ENCODE data around the gene PLAAT2. TPM values are rescaled to one million over a fixed set of nuclear protein-coding genes. Genes with fewer than 3 reads are reported as not detected.
A peak's percentile ranks its signal among the peaks of the same experiment; 100 is the strongest.

PLAAT2 gene
- total and polyA plus RNA-seq, 2 of the 13 experiments (the other 11 are each of a cell fraction or from before 2014, with no cell fraction given) = 0.22 TPM; not detected in 1

- peak; percentile 64 for TF ChIP-seq ARID5B (CRISPR knock-in tag; IDR thresholded peaks at IDR 0.05)
- no peak for TF ChIP-seq PHF5A (CRISPR knock-in tag; IDR thresholded peaks at IDR 0.05; ENCODE audit: low read depth, unreplicated experiment)
- peak in 1 of 2 experiments; percentile 84; a peak in 2 of 4 replicates for TF ChIP-seq ATF4 (CRISPR knock-in tag; IDR thresholded peaks at IDR 0.05)
- no peak for TF ChIP-seq ZNF224 (CRISPR knock-in tag; IDR thresholded peaks at IDR 0.05)
- no peak for TF ChIP-seq ZEB1 (IDR thresholded peaks at IDR 0.05; ENCODE audit: insufficient replicate concordance, low read depth)
- no peak for TF ChIP-seq ZNF562 (CRISPR knock-in tag; IDR thresholded peaks at IDR 0.05; ENCODE audit: borderline replicate concordance)
- no peak for TF ChIP-seq ZNF543 (CRISPR knock-in tag; IDR thresholded peaks at IDR 0.05)
- TF ChIP-seq PAF1 (CRISPR knock-in tag; IDR thresholded peaks at IDR 0.05) = no peak
- no peak for TF ChIP-seq TERF1 (CRISPR knock-in tag; IDR thresholded peaks at IDR 0.05)
- no peak for TF ChIP-seq ZBTB2 (CRISPR knock-in tag; IDR thresholded peaks at IDR 0.05; ENCODE audit: low read depth)
- no peak for TF ChIP-seq NR3C1 (CRISPR knock-in tag; IDR thresholded peaks at IDR 0.05)
- TF ChIP-seq CEBPB (IDR thresholded peaks at IDR 0.05; ENCODE audit: borderline replicate concordance, low read depth, low read length) = peak; percentile 86
- no peak for TF ChIP-seq ZNF24 (IDR thresholded peaks at IDR 0.05)
- no peak for TF ChIP-seq ZNF225 (CRISPR knock-in tag; IDR thresholded peaks at IDR 0.05)
- TF ChIP-seq MED1 (CRISPR knock-in tag; IDR thresholded peaks at IDR 0.05) = no peak
- TF ChIP-seq ZNF510 (CRISPR knock-in tag; IDR thresholded peaks at IDR 0.05; ENCODE audit: low read depth) = no peak
- TF ChIP-seq ZFAT (CRISPR knock-in tag; conservative IDR thresholded peaks at IDR 0.05) = no peak
- TF ChIP-seq CHD2 (IDR thresholded peaks at IDR 0.05; ENCODE audit: low read depth, low read length) = no peak
- no peak for TF ChIP-seq HMG20B (CRISPR knock-in tag; conservative IDR thresholded peaks at IDR 0.05)
- peak; percentile 27; the same call in 1 of the 2 replicates for TF ChIP-seq ZGPAT (CRISPR knock-in tag; IDR thresholded peaks at IDR 0.05)
Observed at GRCh38 chr11:63586451-63587166, 23.4 kb upstream of the PLAAT2 start (continued).
